NCI-H1092 treated with DMSO at 0.1 percent for 48 hours (cell line): ENCODE measurements around the gene SEMA3B.
"Not testable (repeated sequence)": the region's sequence is repeated elsewhere in the genome, so short reads cannot be mapped to it uniquely, and the experiment has no call there.

Experiments
- DNase-seq: peaks from one replicate; lab custom pipeline; 2025; lab: John Stamatoyannopoulos, UW

Gene SEMA3B

GRCh38 chr3:50258979-50259378 lies 10.0 kb upstream of the SEMA3B start:
- DNase-seq, result no peak

- no peak for DNase-seq
Measured at GRCh38 chr3:50259432-50260026, 9.4 kb upstream of the SEMA3B start.

DNA sequence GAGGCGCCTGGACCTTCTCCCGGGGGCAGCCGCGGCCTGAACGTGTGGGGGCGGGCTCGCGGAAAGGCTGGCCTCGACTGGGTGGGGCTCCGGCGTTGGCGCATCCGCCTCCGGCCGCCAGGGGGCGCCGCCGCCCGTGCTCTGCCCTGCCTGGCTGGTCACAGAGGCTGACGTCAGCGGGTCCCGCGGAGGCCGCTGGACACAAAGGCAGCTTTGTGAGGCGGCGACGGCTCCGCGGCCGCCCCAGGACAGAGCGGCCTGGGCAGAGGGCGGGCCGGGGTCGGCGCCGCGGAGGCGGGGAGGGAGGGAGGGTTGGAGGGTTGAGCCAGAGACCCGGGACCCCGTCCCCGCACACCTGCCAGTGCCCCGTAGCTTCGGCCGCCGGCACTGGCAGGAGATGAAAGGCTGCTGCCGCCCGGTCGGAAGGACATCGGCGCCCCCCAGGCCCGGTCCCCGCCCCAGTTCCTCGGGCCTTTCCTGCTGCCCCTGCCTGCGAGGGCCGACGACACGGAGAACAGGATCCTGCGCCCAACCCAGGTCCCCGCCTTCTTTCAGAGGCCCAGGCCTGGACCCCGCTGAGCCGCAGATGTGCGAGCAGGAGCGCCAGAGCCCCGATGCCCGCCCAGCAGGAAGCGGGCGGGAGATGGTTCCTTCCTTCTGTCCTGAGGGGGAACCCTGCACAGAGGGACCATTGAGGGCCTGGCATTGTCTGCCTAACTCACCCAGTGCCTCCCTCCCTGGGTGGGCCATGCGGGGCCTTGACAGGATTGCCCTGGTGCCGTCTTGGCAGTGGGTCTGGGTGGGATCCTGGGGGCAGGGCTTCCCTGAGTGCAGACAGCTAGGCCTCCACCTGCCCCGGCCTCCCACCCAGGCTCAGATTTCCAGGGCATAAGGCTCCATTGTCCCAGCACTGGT lies 8.7 kb upstream of the SEMA3B start:
- DNase-seq, result peak; percentile 73

- no peak for DNase-seq
Measured at GRCh38 chr3:50260942-50261441, 8.0 kb upstream of the SEMA3B start.

- no peak for DNase-seq
Measured at GRCh38 chr3:50261505-50261904, 7.4 kb upstream of the SEMA3B start.

GRCh38 chr3:50262200-50262599 lies 6.7 kb upstream of the SEMA3B start:
- not testable (repeated sequence) for DNase-seq

- DNase-seq, result no peak
Measured at GRCh38 chr3:50262778-50263177, 6.2 kb upstream of the SEMA3B start.

- no peak for DNase-seq
Measured at GRCh38 chr3:50263478-50264382, 5.2 kb upstream of the SEMA3B start.

- no peak for DNase-seq
Measured at GRCh38 chr3:50264383-50264963, 4.5 kb upstream of the SEMA3B start.

DNA sequence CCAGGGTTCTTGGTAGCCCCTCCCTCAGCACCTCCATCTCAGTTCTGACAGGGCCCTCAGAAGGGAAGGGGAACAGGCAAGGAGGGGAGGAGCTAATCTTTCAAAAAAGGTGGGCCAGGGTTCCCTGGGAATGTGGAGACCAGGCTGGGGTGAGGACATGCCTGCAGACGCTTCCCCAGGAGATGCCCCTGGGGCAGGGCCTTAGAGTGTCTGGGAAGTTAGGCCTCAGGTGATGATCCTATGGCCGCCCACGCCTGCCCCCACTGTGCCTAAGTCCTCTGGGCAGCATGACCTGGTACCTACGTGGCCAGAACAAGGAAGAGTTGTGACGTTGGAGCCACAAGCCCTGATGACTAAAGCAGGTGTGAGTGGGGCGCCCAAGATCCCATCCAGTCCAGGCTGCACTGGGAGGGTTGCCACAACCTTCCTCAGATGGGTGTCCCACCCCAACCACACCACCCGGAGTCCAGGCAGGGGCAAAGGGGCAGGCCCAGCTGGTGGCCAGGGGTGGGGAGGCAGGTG lies 3.9 kb upstream of the SEMA3B start:
- DNase-seq, result no peak

DNA sequence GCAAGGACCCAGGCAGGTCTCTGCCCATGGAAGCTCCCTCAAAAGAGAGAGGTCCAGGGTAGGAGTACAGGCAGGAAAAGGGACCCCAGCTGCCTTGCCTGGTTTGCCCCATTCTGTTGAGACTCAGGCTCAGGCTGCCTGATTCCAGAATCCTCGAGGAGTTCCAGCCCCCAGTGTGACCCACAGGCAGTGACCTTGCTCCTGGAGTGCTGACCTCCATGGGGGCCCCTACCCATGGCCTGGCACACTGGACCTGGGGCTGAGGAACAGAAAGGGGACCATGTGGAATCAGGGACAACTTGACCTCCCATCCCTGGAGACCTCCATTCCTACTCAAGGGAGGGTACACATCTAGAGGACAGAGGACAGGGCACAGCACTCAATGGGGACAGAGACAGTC lies 3.4 kb upstream of the SEMA3B start:
- DNase-seq, result no peak

GRCh38 chr3:50266017-50266416 lies 2.9 kb upstream of the SEMA3B start:
- no peak for DNase-seq

- DNase-seq, result no peak
Measured at GRCh38 chr3:50266836-50267235, 2.1 kb upstream of the SEMA3B start.

- no peak for DNase-seq
Measured at GRCh38 chr3:50267280-50267913, 1.6 kb upstream of the SEMA3B start.

DNA sequence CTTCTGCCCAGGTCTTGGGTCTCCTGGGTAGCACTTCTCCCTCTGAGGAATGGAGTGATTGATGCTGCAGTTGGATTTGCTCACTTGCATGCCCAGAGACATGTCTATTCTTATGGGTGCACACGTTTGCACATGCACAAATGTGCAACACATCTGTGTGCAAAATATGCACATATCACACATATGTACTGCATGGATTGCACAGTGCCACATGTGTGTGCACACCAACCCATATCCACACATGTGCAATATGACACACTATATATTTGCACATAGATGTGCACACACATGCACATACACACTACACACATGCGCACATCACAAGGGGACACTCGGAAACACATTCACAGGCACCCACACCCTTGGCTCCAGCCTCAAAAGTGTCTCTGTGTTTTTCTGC lies 671 bp upstream of the SEMA3B start:
- DNase-seq, result no peak

- no peak for DNase-seq
Measured at GRCh38 chr3:50269460-50269859, 513 bp downstream of the SEMA3B start.

- no peak for DNase-seq
Measured at GRCh38 chr3:50269977-50270413, 1.0 kb downstream of the SEMA3B start.

- DNase-seq, result no peak
Measured at GRCh38 chr3:50270422-50271224, 1.7 kb downstream of the SEMA3B start.

DNA sequence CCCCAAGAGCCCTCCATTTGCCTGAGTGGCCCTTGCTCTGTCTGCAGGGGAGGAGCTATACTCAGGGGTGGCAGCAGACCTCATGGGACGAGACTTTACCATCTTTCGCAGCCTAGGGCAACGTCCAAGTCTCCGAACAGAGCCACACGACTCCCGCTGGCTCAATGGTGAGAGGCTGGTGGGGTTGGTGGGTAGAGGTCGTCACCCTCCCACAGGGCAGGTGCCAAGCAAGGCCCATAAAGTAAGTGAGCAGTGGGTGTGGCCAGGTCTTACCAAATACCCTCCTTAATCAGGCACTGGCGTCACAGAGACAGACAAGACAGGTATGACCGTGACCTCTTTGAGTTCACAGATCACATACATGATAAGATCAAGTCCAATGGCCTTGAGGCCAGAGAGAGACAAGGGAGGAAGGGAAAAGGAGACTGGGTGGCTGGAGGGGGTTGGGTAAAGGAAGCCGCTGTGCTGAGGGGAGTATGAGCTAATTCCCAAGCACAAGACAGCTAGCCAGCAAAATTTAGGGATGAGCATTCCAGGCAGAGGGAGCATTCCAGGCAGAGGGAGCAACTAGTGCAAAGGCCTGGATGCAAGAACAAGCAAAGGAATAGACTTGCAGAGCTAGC lies 2.5 kb downstream of the SEMA3B start:
- no peak for DNase-seq

DNA sequence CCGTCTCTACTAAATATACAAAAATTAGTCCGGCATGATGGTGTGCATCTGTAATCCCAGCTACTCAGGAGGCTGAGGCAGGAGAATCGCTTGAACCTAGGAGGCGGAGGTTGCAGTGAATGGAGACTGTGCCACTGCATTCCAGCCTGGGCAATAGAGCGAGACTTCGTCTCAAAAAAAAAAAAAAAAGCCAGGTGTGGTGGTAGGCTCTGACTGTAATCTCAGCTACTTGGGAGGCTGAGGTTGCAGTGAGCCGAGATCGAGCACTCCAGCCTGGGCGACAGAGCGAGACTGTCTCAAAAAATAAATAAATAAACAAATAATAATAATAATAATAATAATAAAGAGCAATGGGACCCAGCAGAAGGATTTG lies 3.6 kb downstream of the SEMA3B start:
- DNase-seq, result not testable (repeated sequence)
